ENCODE measurements around the gene NME8.

Gene NME8

GRCh38 chr7:37942934-37943610 lies 94.7 kb downstream of the NME8 start:
- no peak for DNase-seq

- DNase-seq = no peak
These were observed 95.7 kb downstream of the NME8 start for GRCh38 chr7:37943905-37944736.

- DNase-seq = no peak
These were observed 96.3 kb downstream of the NME8 start for GRCh38 chr7:37944737-37945054.

GRCh38 chr7:37945336-37945735 lies 96.9 kb downstream of the NME8 start:
- DNase-seq = no peak

GRCh38 chr7:37947138-37947940 lies 98.9 kb downstream of the NME8 start:
- no peak for DNase-seq

GRCh38 chr7:37947941-37948210 lies 99.5 kb downstream of the NME8 start:
- no peak for DNase-seq
